ENCODE results near the gene ARHGAP35. TPM values are rescaled to one million over a fixed set of nuclear protein-coding genes. Genes with fewer than 3 reads are reported as not detected.
"Not testable (repeated sequence)": the region's sequence is repeated elsewhere in the genome, so short reads cannot be mapped to it uniquely, and the experiment has no call there.

Gene ARHGAP35
- total RNA-seq, 1 donor from 2014 or later = 63.8 TPM

- Histone ChIP-seq H3K27me3 (no peaks in the 10 kb centered on the region), H3K4me1 (peaks cover 14% of the 10 kb centered on the region), H3K9me3 (no peaks in the 10 kb centered on the region), H3K4me3 (no peak overlapping the region), H3K36me3 (no peaks in the 10 kb centered on the region), H3K27ac (peak overlapping the region; percentile 42)
- intact Hi-C loops (cut with DNase I) = no loop called here
- DNase-seq (peak; percentile 78), ATAC-seq (peak; percentile 69)
- TF ChIP-seq CTCF (IDR thresholded peaks at IDR 0.05) = no peak
These were observed 39.0 kb upstream of the ARHGAP35 start for GRCh38 chr19:46821512-46822409.

- H3K4me3 ChIP-seq; intact Hi-C loops (cut with DNase I); H3K27me3 ChIP-seq; H3K36me3 ChIP-seq; DNase-seq; H3K9me3 ChIP-seq: not testable (repeated sequence)
- ATAC-seq = peak; percentile 15
- peak overlapping the region; percentile 42 for H3K27ac ChIP-seq
- H3K4me1 ChIP-seq = peaks cover 14% of the 10 kb centered on the region
These were observed 38.4 kb upstream of the ARHGAP35 start for GRCh38 chr19:46822410-46822787.

GRCh38 chr19:46823049-46823448, 37.7 kb upstream of the ARHGAP35 start:
- H3K4me3 ChIP-seq = no peak overlapping the region
- H3K36me3 ChIP-seq = no peaks in the 10 kb centered on the region
- H3K9me3 ChIP-seq = no peaks in the 10 kb centered on the region
- H3K4me1 ChIP-seq = peaks cover 14% of the 10 kb centered on the region
- ATAC-seq (no peak), DNase-seq (no peak)
- no peak for TF ChIP-seq CTCF (IDR thresholded peaks at IDR 0.05)
- no peak overlapping the region for H3K27ac ChIP-seq
- intact Hi-C loops (cut with DNase I) = no loop called here
- no peaks in the 10 kb centered on the region for H3K27me3 ChIP-seq

- peak; percentile 9 for TF ChIP-seq CTCF (IDR thresholded peaks at IDR 0.05)
- H3K9me3 ChIP-seq = no peaks in the 10 kb centered on the region
- H3K27ac ChIP-seq = peak overlapping the region; percentile 47
- H3K4me1 ChIP-seq = peaks cover 14% of the 10 kb centered on the region
- intact Hi-C loops (cut with DNase I) = no loop called here
- no peak overlapping the region for H3K4me3 ChIP-seq
- no peaks in the 10 kb centered on the region for H3K27me3 ChIP-seq
- H3K36me3 ChIP-seq = no peaks in the 10 kb centered on the region
- DNase-seq = peak; percentile 80
- peak; percentile 80 for ATAC-seq
These were observed 35.7 kb upstream of the ARHGAP35 start for GRCh38 chr19:46824890-46825730.

GRCh38 chr19:46825731-46826055, 35.1 kb upstream of the ARHGAP35 start:
- Histone ChIP-seq H3K27ac (no peak overlapping the region), H3K36me3 (no peaks in the 10 kb centered on the region), H3K4me3 (no peak overlapping the region), H3K9me3 (no peaks in the 10 kb centered on the region), H3K4me1 (peaks cover 14% of the 10 kb centered on the region), H3K27me3 (no peaks in the 10 kb centered on the region)
- no peak for TF ChIP-seq CTCF (IDR thresholded peaks at IDR 0.05)
- no peak for DNase-seq
- intact Hi-C loops (cut with DNase I) = no loop called here
- no peak for ATAC-seq

GRCh38 chr19:46828484-46828883, 32.3 kb upstream of the ARHGAP35 start:
- ATAC-seq = no peak
- H3K4me1 ChIP-seq = no peaks in the 10 kb centered on the region
- H3K27ac ChIP-seq = no peak overlapping the region
- DNase-seq = no peak
- H3K4me3 ChIP-seq = no peak overlapping the region
- H3K27me3 ChIP-seq = no peaks in the 10 kb centered on the region
- H3K9me3 ChIP-seq = no peaks in the 10 kb centered on the region
- no peaks in the 10 kb centered on the region for H3K36me3 ChIP-seq
- intact Hi-C loops (cut with DNase I) = no loop called here
- no peak for TF ChIP-seq CTCF (IDR thresholded peaks at IDR 0.05)

Measured in upper lobe of right lung (tissue), 1 donor.